Measurements from ENCODE around the gene ANKRD60. TPM values are rescaled to one million over a fixed set of nuclear protein-coding genes. Genes with fewer than 3 reads are reported as not detected.

Gene ANKRD60
- total RNA-seq, 1 experiment from 2014 or later, result not detected

GRCh38 chr20:58239216-58239615 lies 10.8 kb upstream of the ANKRD60 start:
- Mint-ChIP-seq H3K4me3 (no peak overlapping the region), H3K36me3 (peaks cover 13% of the 10 kb centered on the region), H3K9me3 (no peaks in the 10 kb centered on the region), H3K27me3 (ENCODE audit: low read depth) (peaks cover 9% of the 10 kb centered on the region), H3K4me1 (peaks cover 20% of the 10 kb centered on the region), H3K27ac (no peak overlapping the region)
- DNase-seq (ENCODE audit: low spot score), result no peak
- ChIA-PET CTCF (interaction anchor here (1.0 to 2.0 kb wide), 6 partner anchors 8 to 224 kb away, joined by 3 to 9 read pairs (median 5); no protein-coding TSS in a partner anchor), POLR2A (no interaction called here)
- TF ChIP-seq ATF6 (CRISPR knock-in tag; IDR thresholded peaks at IDR 0.05) (no peak), ESRRA (CRISPR knock-in tag; IDR thresholded peaks at IDR 0.05; ENCODE audit: borderline replicate concordance) (no peak), ZNF219 (CRISPR knock-in tag; IDR thresholded peaks at IDR 0.05; ENCODE audit: borderline replicate concordance) (no peak), ZNF532 (CRISPR knock-in tag; IDR thresholded peaks at IDR 0.05; ENCODE audit: borderline replicate concordance) (no peak), NFE2L1 (CRISPR knock-in tag; IDR thresholded peaks at IDR 0.05) (no peak), SP1 (CRISPR knock-in tag; conservative IDR thresholded peaks at IDR 0.05) (no peak), E2F1 (CRISPR knock-in tag; IDR thresholded peaks at IDR 0.05) (no peak), ZSCAN18 (CRISPR knock-in tag; IDR thresholded peaks at IDR 0.05) (no peak), ELF4 (CRISPR knock-in tag; IDR thresholded peaks at IDR 0.05; ENCODE audit: low read depth) (no peak)
- TF ChIP-seq, protein P1, sequence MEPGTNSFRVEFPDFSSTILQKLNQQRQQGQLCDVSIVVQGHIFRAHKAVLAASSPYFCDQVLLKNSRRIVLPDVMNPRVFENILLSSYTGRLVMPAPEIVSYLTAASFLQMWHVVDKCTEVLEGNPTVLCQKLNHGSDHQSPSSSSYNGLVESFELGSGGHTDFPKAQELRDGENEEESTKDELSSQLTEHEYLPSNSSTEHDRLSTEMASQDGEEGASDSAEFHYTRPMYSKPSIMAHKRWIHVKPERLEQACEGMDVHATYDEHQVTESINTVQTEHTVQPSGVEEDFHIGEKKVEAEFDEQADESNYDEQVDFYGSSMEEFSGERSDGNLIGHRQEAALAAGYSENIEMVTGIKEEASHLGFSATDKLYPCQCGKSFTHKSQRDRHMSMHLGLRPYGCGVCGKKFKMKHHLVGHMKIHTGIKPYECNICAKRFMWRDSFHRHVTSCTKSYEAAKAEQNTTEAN (CRISPR knock-in tag; IDR thresholded peaks at IDR 0.05), result no peak
- TF ChIP-seq, protein P2, sequence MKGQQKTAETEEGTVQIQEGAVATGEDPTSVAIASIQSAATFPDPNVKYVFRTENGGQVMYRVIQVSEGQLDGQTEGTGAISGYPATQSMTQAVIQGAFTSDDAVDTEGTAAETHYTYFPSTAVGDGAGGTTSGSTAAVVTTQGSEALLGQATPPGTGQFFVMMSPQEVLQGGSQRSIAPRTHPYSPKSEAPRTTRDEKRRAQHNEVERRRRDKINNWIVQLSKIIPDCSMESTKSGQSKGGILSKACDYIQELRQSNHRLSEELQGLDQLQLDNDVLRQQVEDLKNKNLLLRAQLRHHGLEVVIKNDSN (CRISPR knock-in tag; IDR thresholded peaks at IDR 0.05), result no peak
- no peak for ATAC-seq

DNA sequence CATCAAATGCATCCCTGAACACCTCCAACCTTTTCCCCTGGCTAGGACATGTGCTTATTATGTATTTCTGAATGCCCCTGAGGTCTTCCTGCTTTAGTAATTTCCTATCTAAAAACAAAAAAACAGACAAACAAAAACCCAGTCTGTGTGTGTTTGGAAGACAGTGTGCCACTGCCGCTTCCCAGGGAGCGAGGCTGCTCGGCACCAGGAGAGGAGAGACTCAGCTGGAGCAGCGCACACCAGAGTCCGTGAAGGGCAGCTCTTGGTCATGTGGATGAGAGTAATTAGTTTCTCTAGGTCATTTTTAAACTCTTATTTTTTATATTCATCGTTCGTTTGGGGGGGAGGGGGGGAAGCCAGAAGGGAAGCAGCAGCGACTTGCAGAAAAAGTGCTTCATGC lies 10.0 kb upstream of the ANKRD60 start:
- no peak overlapping the region for H3K27ac Mint-ChIP-seq
- peaks cover 23% of the 10 kb centered on the region for H3K4me1 Mint-ChIP-seq
- peaks cover 9% of the 10 kb centered on the region for H3K27me3 Mint-ChIP-seq (ENCODE audit: low read depth)
- ATAC-seq, result no peak
- H3K4me3 Mint-ChIP-seq, result no peak overlapping the region
- ChIA-PET POLR2A (no interaction called here), CTCF (interaction anchor here (1.0 to 2.0 kb wide), 7 partner anchors 9 to 225 kb away, joined by 3 to 9 read pairs (median 4); no protein-coding TSS in a partner anchor)
- no peak for DNase-seq (ENCODE audit: low spot score)
- TF ChIP-seq FOXK1 (CRISPR knock-in tag; IDR thresholded peaks at IDR 0.05), result no peak
- TF ChIP-seq, protein P3, sequence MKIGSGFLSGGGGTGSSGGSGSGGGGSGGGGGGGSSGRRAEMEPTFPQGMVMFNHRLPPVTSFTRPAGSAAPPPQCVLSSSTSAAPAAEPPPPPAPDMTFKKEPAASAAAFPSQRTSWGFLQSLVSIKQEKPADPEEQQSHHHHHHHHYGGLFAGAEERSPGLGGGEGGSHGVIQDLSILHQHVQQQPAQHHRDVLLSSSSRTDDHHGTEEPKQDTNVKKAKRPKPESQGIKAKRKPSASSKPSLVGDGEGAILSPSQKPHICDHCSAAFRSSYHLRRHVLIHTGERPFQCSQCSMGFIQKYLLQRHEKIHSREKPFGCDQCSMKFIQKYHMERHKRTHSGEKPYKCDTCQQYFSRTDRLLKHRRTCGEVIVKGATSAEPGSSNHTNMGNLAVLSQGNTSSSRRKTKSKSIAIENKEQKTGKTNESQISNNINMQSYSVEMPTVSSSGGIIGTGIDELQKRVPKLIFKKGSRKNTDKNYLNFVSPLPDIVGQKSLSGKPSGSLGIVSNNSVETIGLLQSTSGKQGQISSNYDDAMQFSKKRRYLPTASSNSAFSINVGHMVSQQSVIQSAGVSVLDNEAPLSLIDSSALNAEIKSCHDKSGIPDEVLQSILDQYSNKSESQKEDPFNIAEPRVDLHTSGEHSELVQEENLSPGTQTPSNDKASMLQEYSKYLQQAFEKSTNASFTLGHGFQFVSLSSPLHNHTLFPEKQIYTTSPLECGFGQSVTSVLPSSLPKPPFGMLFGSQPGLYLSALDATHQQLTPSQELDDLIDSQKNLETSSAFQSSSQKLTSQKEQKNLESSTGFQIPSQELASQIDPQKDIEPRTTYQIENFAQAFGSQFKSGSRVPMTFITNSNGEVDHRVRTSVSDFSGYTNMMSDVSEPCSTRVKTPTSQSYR (CRISPR knock-in tag; IDR thresholded peaks at IDR 0.05), result no peak
- TF ChIP-seq GRHL2 (CRISPR knock-in tag; IDR thresholded peaks at IDR 0.05; ENCODE audit: insufficient replicate concordance, severe bottlenecking), result no peak
- no peak for TF ChIP-seq ZNF317 (CRISPR knock-in tag; IDR thresholded peaks at IDR 0.05; ENCODE audit: borderline replicate concordance, low read depth)
- no peak for TF ChIP-seq TEAD1 (CRISPR knock-in tag; IDR thresholded peaks at IDR 0.05)
- no peak for TF ChIP-seq ZNF416 (CRISPR knock-in tag; IDR thresholded peaks at IDR 0.05)
- TF ChIP-seq, protein P4, sequence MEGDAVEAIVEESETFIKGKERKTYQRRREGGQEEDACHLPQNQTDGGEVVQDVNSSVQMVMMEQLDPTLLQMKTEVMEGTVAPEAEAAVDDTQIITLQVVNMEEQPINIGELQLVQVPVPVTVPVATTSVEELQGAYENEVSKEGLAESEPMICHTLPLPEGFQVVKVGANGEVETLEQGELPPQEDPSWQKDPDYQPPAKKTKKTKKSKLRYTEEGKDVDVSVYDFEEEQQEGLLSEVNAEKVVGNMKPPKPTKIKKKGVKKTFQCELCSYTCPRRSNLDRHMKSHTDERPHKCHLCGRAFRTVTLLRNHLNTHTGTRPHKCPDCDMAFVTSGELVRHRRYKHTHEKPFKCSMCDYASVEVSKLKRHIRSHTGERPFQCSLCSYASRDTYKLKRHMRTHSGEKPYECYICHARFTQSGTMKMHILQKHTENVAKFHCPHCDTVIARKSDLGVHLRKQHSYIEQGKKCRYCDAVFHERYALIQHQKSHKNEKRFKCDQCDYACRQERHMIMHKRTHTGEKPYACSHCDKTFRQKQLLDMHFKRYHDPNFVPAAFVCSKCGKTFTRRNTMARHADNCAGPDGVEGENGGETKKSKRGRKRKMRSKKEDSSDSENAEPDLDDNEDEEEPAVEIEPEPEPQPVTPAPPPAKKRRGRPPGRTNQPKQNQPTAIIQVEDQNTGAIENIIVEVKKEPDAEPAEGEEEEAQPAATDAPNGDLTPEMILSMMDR (IDR thresholded peaks at IDR 0.05), result no peak
- TF ChIP-seq CREM (CRISPR knock-in tag; IDR thresholded peaks at IDR 0.05), result no peak
- no peaks in the 10 kb centered on the region for H3K9me3 Mint-ChIP-seq
- peaks cover 12% of the 10 kb centered on the region for H3K36me3 Mint-ChIP-seq

Data from WTC11 (cell line).